Measurements from ENCODE around the gene LMNA.
A peak's percentile ranks its signal among the peaks of the same experiment; 100 is the strongest.
"Not testable (repeated sequence)": the region's sequence is repeated elsewhere in the genome, so short reads cannot be mapped to it uniquely, and the experiment has no call there.

LMNA gene

DNA sequence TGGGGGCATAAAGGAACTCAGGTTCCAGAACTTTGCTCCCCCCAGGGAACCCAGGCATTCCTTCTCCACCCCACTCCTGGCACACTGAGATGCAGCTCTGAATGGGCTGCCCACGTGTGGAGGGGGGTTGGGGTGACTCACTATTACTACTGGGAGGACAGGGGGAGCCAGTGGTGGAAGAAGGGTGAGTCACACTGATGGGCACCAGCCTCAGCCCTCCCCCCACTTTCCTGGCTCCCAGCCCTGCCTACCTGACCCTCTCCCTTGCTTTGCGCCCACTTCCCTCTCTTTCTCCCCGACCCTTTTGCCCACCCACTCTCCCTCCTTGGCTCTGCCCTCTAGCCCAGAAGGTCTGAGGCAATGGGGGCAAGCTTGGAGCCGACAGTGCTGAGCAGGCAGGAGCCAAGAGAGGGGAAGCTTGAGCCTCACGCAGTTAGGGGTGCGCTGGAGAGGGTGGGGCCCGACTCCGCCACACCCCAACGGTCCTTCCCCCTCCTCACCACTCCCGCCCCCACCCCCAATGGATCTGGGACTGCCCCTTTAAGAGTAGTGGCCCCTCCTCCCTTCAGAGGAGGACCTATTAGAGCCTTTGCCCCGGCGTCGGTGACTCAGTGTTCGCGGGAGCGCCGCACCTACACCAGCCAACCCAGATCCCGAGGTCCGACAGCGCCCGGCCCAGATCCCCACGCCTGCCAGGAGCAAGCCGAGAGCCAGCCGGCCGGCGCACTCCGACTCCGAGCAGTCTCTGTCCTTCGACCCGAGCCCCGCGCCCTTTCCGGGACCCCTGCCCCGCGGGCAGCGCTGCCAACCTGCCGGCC, at the start of gene LMNA:
TSS of gene LMNA (plus strand) at position 611 of the 818 bp plus-strand sequence. CDS start 208 bp downstream, outside the sequence.
- peak; percentile 76 for DNase-seq

DNA sequence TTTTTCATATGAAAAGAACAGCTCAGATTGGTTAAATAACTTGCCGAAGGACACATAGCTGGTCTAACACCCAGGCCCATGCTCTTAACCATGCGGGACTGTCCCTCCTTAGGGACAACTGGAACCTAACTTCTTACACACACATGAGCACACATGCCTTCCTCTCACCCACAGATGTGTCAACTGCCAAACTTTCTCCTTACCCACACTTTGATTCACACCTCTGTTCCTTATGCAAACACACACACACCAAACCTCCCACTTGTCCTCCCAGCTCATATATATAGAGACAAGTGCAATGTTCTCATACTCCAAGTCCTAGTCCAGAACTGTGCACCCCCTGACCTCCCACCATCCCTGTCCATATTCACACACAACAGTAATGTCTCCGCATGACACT, 49.3 kb upstream of the LMNA start:
- DNase-seq: no peak

DNA sequence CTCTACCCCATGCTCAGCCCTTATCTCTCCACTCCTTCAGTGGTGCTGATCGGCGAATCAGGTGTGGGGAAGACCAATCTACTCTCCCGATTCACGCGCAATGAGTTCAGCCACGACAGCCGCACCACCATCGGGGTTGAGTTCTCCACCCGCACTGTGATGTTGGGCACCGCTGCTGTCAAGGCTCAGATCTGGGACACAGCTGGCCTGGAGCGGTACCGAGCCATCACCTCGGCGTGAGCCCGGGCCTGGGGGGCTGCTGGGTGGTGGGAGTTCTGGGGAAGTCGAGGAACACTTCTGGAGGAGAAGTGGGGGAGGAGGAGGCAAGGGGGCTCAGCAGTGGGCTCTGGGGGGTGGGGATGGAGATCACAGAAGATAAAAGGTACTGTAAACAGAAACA, 48.6 kb upstream of the LMNA start:
- no peak for DNase-seq

DNA sequence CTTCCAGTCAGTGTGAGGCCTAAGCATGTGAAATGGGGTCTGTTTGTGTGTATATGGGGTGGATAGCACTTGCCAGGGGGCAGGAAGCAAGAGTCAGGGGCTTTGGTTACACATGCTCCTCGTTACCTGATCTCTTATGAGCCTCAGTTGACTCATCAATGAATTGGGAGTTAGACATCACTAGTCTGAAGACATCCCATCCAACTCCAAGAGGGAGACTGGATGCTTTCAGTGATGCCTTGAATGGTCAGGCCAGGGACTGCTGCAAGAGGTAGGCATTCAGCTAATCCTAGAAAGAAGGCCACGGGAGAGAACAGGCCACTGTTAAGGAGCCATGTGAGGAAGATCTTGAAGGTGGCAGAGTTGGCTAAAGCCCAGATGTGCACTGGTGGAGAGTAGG, 47.2 kb upstream of the LMNA start:
- no peak for DNase-seq

DNA sequence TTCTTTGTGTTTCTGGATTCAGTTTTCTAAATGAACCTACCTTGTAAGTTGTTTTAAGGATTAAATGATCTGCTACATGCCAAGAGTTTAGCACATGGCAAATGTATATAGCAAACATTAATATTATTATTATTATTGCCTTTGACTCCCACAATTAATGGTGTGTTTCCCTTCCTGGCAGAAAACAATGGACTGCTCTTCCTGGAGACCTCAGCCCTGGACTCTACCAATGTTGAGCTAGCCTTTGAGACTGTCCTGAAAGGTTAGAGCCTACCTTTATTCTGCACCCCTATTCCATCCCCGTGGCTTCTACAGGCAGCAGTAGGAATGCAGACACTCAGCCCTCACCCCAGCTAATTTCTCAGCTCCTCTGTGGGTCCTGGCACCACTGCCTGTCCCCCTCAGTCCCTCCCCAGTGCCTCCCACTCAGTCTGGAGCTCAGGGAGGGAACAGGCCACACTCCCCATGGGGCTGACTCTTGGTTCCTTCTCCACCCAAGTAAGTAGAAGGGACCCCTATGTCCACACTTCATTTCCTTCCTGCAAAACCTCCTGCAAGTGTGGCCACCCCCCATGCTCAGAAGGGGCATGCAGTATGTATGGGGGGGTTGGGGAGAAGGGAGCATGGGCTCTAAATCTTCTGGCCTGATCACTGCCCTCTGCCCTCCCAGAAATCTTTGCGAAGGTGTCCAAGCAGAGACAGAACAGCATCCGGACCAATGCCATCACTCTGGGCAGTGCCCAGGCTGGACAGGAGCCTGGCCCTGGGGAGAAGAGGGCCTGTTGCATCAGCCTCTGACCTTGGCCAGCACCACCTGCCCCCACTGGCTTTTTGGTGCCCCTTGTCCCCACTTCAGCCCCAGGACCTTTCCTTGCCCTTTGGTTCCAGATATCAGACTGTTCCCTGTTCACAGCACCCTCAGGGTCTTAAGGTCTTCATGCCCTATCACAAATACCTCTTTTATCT, 44.7 kb upstream of the LMNA start:
- no peak for DNase-seq

DNA sequence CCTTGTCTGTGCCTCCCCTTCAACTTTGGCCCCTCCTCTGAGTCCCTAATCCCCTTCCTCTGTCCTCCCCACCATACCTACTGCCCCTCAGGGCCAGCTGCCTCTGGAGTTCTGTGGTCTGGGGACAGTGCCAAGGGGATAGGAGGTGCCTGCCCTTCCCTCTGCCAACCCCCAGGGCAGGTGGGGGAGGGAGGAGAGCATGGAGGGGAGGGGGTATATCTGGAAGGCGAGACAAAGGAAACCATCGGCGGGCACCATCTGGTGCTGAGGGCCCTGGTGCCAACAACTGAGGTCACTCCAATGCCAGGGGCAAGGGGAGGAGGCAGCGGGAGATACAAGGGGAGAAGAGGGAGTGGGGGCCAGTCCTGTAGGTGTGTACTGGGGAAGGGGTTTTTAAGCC, 44.0 kb upstream of the LMNA start:
- no peak for DNase-seq

DNA sequence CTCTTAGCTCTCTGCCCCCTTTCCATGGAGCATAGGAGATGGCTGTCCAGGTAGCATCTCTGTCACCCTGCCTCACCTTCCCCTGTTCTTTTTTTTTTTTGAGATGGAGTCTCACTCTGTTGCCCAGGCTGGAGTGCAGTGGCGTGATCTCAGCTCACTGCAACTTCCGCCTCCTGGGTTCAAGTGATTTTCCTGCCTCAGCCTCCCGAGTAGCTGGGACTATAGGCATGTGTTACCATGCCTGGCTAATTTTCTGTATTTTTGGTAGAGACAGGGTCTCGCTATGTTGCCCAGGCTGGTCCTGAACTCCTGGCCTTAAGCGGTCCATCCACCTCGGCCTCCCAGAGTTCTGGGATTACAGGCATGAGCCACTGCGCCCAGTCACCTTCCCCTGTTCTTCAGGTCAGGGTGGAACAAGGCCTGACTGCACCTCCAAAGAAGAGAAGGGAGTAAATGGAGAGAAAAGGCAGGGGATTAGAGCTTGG, 43.1 kb upstream of the LMNA start:
- DNase-seq: not testable (repeated sequence)

DNA sequence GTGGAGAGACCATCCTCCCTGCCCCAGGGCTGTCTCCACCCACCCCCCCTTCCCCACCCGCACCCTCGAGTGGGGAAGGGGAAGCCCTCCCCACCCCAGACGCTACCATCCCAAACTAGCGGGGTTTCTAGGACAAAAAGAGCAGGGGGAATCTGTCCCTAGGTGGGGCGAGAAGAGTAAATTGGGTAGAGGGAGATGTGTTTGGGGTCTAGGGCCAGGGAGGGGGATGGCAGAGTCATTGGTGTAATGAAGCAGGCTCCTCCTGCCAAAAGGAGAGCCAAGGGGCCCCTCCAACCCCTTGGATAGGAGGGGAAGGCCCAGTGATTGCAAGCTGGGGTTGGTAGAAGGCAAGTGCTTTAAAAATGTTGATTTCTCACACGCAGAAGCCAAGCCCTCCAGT, 42.3 kb upstream of the LMNA start:
- no peak for DNase-seq

DNA sequence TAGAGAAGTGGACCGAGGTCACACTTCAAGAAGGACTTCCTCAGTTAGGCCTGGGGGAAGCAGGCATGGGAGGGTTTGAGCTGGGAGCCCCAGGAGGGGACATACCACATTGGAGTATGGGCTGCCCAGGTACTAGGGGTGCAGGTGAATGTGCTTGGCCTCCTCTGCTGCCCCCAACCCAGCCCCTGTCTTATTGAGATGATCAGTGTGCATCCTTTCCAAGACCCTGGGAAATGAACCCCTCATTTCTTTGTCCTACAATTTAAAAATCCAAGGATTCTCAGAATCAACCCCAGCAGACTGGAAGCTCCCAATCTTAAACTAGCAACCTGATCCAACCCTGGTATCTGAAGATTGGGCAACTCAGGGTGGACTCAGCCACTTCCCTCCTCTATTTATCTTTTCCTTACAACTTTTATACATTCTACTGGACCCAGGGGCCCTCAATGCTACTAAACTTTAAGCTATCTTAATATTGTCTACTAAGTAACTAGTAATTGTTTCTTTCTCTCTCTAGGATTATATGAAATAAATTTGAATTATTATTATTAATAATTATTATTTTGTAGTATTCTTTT, 41.3 kb upstream of the LMNA start:
- no peak for DNase-seq

DNA sequence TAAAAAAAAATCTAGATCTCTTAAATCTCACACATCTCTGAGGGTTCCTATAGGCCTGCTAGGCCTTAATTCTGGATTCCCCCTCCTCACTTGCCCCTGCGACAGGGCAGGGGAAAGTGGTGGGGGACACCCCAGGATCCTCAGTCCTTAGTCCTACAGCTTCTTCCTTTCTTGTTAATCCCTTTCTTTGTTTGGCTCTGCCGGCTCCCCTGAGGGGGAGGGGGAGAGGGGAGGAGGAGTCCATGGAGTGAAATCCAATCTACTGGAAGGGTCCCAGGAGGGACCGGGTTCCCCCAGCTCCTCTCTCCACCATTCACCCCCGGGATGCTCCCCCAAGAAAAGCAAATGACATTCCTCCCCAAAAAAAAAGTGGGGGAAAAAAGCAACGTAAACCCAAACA, 40.8 kb upstream of the LMNA start:
- no peak for DNase-seq

DNA sequence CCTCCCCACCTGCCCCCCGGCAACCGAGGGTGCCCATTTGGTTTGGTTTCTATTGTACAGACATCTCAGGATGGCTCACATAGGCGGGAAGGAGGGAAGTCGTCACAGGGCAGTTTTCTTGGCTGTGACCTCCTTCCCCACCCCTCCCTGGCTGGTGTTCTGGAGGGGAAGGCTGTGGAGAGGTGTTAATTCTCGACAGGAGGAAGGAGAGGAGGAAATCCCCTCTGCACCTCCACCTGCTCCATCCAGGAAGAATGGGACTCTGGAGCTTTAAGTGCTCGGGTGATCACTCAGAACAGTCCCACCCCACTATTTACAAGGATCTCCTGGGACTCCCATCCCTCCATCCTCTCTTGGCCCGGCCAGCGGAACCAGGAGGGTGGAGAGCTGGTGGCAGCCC, 39.9 kb upstream of the LMNA start:
- no peak for DNase-seq

DNA sequence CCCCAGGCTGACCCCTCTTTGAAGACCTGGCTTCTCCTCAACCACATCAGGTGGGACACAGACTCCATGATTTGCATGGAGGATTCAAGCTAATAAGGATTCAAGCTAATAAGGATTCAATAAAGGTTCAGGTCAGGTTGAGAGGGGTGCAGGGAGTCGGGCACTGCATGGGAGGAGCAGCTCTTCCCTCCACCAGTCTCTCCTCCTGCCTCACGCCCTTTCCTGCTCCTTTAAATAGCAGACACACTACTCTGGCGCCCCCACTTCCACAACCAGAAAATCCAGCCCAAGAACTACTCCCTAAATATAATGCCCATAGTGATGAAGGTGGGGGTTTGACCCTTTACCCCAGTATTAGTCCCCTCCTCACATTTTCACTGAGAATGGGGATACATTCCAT, 39.3 kb upstream of the LMNA start:
- no peak for DNase-seq

DNA sequence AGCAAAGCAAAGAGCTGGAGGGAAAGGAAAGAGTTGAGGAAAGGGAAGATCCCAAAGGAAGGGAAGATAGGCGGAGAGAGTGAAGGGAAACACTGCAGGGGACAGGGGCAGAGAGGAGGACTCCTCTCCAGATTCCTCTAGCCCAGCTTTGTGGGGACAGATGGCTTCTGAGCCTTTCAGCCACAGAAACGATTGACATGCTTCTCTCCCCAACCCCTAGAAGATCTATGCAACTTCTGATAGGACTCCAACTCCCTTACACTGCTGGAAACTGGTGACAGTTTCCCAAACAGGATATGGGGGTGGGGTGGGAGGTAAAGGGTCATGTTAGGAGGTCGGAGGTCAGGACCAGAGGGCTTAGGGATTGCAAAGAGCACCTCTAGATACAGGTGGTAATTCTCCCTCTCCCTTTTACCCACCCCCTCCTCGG, 38.7 kb upstream of the LMNA start:
- DNase-seq: no peak

DNA sequence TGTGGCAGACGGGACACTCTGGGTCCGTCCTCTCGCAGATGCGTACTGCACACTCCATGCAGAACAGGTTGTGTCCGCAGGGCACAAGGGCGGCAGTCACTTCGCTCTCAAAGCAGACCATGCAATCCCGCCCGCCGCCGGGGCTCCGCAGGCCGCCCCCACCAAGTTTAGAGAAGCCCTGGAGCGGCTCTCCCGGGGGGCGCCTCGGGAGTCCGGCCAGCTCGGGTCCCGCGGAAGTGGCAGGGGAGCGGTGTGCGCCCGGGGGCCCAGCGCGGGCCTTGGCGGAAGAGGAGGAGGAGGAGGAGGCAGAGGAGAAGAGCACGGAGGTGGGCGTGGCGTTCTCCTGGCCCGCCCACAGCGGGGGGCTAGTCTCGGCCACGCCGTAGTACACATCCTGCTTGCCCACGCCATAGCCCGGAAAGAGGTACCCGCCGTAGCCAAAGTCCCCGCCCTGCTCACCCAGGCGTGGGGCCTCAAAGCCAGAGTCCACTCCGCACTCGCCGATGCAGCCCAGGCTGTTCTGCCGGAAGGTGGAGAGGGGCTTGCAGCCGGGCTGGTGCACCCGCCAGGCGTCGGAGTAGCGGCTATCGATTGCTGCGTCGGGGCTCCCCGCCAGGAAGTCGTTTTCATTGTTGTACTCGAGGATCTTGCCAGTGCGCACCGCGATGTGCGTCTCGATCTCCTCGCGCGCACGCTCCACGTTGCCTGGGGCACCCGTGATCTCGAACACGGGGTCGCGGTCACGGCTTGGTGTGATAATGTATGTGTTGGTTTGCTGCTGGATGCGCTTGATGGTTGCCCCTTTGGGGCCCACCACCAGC, 37.7 kb upstream of the LMNA start:
- no peak for DNase-seq

DNA sequence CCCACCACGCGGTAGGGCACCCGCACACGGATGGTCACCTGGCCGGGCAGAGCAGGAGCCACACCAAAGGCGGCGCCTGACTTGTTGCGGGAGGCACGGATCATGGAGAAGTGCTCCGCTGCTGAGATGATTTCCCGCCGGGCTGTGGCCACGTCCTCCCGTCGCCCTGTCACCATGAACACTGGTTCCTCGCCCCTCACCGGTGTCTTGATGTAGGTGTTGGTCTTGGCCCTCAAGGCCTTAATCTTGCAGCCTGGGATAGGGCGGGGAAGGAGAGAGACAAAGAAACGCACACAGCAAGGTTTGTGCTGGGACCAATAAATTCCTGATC, 37.1 kb upstream of the LMNA start:
- no peak for DNase-seq

DNA sequence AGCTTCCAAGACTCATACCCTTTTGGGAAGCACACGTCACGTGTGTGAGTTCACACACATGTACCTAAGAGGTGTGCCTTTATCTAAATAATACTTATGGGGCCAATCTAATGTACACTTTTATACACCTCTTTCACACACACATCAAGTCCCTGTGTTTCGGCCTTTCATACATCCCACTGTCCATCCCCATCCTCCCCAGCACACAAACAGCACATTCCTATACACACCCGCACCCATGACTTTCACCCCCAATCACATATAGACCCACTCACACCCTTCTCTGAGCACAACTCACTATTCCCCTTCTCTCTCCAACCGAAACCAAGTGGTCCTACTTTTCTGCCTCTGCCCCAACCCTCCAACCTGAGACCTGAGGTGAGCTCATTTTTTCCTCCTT, 35.8 kb upstream of the LMNA start:
- DNase-seq: no peak

DNA sequence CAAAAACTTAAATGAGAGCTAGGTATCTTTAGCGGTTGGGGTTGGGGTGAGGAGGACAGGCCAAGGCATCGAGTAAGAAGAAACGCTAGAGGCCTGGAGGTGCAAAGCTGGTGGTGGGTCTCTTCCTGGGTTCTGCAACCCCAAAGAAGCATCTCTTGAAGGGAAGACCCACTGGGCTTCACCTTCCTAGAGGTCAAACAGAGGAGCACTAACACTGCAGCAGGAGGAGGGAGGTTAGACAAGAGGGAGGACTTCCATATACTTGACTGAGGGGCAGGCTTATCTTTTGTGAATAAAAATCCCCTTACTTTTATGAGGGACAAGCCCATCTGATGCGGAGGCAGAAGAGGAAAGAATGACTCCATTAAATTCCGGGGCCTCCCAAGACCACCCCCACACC, 34.7 kb upstream of the LMNA start:
- no peak for DNase-seq

DNA sequence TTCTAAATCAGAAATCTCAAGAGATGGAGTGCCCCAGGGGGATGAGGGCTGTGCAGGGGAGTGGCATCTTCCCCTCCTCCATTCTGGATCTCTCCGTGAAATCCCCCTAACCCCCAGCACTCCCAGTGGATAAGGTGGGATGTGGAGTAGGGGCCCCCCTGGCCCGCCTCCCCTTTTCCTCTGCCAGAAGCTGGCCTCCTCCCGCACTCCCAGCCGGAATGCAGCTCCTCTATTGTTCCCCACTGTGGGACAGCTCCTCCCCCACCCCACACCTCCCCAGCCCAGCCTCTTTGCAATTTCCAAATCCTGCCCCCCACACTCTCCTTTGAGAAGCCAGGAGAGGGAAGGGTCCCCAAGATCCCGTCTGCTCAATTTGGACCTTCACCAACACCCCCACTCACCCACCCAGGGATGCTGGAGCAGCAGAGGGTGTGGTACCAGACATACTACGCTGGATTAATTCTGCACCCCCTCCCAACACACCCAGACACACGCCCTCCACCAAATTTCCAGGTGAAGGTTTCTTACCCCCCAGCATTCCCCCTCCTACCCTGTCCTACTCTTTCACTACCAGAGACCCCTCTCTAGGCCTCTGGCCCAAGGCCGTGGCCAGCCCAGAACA, 34.2 kb upstream of the LMNA start:
- DNase-seq: no peak

DNA sequence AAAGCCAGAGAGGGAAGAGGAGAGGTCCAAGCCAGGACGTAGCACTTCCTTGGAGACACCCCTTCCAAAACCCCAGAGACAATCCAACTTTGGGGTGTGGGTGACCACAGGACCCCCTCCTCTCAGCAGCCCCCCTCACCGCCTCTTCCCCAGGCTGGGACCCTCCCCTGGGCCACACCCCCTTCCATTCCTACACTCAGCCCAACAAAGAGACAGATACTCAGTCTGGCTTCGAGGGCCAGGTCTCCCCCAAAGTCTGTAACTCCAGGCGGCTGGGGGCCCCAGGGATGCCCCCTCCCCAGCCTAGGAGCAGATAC, 33.7 kb upstream of the LMNA start:
- no peak for DNase-seq

DNA sequence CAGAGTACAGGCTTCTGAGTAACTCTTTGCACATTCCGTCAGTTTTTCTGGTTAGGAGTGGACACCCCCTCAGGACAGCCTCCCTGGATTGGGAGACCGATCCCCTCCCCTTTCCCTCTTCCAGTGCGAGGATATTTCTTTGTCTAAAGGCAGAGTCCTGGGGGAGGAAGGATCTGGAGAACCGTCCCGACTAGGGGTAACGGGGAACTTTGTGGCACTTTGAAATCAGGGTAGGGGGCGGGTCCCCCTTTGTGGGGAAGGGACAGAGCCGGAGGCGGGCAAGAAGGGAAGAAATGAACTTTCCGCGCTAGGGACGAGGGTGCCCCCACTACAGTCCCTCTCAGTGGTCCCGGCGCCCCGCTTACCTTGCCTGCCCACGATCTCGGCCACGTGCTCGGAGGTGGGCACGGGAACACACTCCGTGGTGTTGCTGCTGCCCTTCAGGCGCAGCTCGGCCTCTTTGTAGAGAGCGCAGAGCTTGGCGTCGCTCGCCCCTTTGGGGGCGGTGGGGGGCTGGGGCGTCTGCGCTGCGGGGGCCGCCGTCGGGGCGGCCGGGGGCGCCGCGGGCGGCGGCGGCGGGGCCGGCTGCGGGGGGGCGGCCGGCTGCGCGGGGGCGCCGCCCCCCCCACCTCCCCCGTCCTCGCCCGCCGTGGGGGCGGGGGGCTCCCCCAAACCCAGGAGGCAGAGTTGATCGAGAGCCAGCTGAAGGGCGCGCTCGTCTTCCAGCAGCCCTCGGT, 33.2 kb upstream of the LMNA start:
- no peak for DNase-seq

DNA sequence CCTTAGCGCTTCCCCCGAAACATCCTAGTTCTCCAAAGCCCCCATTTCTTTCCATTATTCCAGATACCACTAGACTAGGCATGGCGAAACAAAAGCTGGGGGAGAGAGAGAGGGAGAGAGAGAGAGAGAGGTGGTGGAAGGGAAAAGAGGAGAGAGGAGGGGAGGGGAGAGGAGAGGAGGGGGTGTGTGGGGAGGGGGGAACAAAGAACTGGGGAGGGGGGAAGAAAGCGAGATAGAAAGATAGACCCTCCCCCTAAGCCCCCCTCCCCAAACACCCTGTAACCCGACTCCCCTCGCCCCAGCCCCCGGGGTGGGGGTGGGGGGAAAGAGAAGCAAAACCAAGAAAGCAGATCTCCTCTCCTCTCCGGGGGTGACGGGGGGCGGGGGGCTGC, 32.6 kb upstream of the LMNA start:
- no peak for DNase-seq

Data from activated gamma-delta T cell treated with Interleukin-2 at 50 U/mL for 16 hours (primary cell).